H9 (cell line): ENCODE measurements around the gene COIL. TPM values are rescaled to one million over a fixed set of nuclear protein-coding genes. Genes with fewer than 3 reads are reported as not detected.
"Not testable (repeated sequence)": the region's sequence is repeated elsewhere in the genome, so short reads cannot be mapped to it uniquely, and the experiment has no call there.

Experiments used
- DNase-seq: peaks from one replicate; pipeline ENCODE4 v3.0.0-alpha.2; 2017
- H2AFZ ChIP-seq: one replicate; pipeline ENCODE4 v1.6.1; 2013; ENCODE audit warnings: mild to moderate bottlenecking, low read length, control low read depth, moderate library complexity
- H2AK5ac ChIP-seq: 2 replicates; pipeline ENCODE4 v1.6.1; 2013; ENCODE audit warnings: low read length, control low read depth, mixed read lengths; ENCODE audit not compliant: insufficient read length
- H2BK120ac ChIP-seq: one replicate; pipeline ENCODE4 v1.6.1; 2013; ENCODE audit warnings: low read depth, mild to moderate bottlenecking, low read length, control low read depth, inconsistent platforms; ENCODE audit not compliant: poor library complexity, severe bottlenecking
- H2BK12ac ChIP-seq: 2 replicates; pipeline ENCODE4 v1.6.1; 2013; ENCODE audit warnings: low read length, control low read depth, mixed read lengths, low read depth; ENCODE audit not compliant: insufficient read length
- H2BK15ac ChIP-seq: 2 replicates; pipeline ENCODE4 v1.6.1; 2013; ENCODE audit warnings: low read depth, low read length, control low read depth
- H2BK20ac ChIP-seq: one replicate; pipeline ENCODE4 v1.6.1; 2013; ENCODE audit warnings: low read depth, mild to moderate bottlenecking, low read length, control low read depth, inconsistent platforms; ENCODE audit not compliant: poor library complexity, severe bottlenecking
- H2BK5ac ChIP-seq: 2 replicates; pipeline ENCODE4 v1.6.1; 2013; ENCODE audit warnings: low read length, control low read depth, mixed read lengths; ENCODE audit not compliant: insufficient read length
- H3K14ac ChIP-seq: 2 replicates; pipeline ENCODE4 v1.6.1; 2013; ENCODE audit warnings: low read length, control low read depth; ENCODE audit not compliant: insufficient read depth
- H3K18ac ChIP-seq: 2 replicates; pipeline ENCODE4 v1.6.1; 2013; ENCODE audit warnings: low read depth, mild to moderate bottlenecking, mixed read lengths, low read length, control low read depth; ENCODE audit not compliant: insufficient read length
- H3K23ac ChIP-seq: 2 replicates; pipeline ENCODE4 v1.6.1; 2013; ENCODE audit warnings: low read length, control low read depth, mixed read lengths, low read depth; ENCODE audit not compliant: insufficient read length
- H3K23me2 ChIP-seq: 2 replicates; pipeline ENCODE4 v1.6.1; 2013; ENCODE audit warnings: low read depth, mild to moderate bottlenecking, mixed read lengths, low read length, control low read depth; ENCODE audit not compliant: insufficient read length, poor library complexity, severe bottlenecking
- H3K27ac ChIP-seq: 2 replicates; pipeline ENCODE4 v1.5.1; 2013; ENCODE audit warnings: low read length, control low read depth, mixed read lengths, low read depth; ENCODE audit not compliant: insufficient read length
- H3K27me3 ChIP-seq: 2 replicates; pipeline ENCODE4 v1.6.1; 2013; ENCODE audit warnings: low read length, control low read depth, inconsistent platforms; ENCODE audit not compliant: insufficient read depth
- H3K4ac ChIP-seq: 2 replicates; pipeline ENCODE4 v1.6.1; 2013; ENCODE audit warnings: low read depth, mild to moderate bottlenecking, control low read depth, inconsistent platforms, low read length, moderate library complexity
- H3K4me1 ChIP-seq: 2 replicates; pipeline ENCODE4 v1.6.1; 2013; ENCODE audit warnings: low read length, control low read depth, inconsistent platforms; ENCODE audit not compliant: insufficient read depth
- H3K4me2 ChIP-seq: 2 replicates; pipeline ENCODE4 v1.6.1; 2013; ENCODE audit warnings: low read length, control low read depth, mixed read lengths; ENCODE audit not compliant: insufficient read length, insufficient read depth
- H3K56ac ChIP-seq: 2 replicates; pipeline ENCODE4 v1.6.1; 2013; ENCODE audit warnings: low read depth, mild to moderate bottlenecking, mixed read lengths, low read length, control low read depth; ENCODE audit not compliant: insufficient read length
- H3K79me1 ChIP-seq: 2 replicates; pipeline ENCODE4 v1.6.1; 2013; ENCODE audit warnings: low read depth, mild to moderate bottlenecking, moderate library complexity, low read length, control low read depth, inconsistent platforms; ENCODE audit not compliant: insufficient read depth, poor library complexity, severe bottlenecking
- H3K79me2 ChIP-seq: 2 replicates; pipeline ENCODE4 v1.6.1; 2013; ENCODE audit warnings: low read length, control low read depth, inconsistent platforms; ENCODE audit not compliant: insufficient read depth
- H3K9ac ChIP-seq: 2 replicates; pipeline ENCODE4 v1.6.1; 2013; ENCODE audit warnings: low read length, control low read depth, mixed read lengths; ENCODE audit not compliant: insufficient read length; ENCODE audit errors: extremely low read depth
- H3K9me3 ChIP-seq: one replicate; pipeline ENCODE4 v1.6.1; 2013; ENCODE audit warnings: low read depth, low read length, inconsistent platforms; ENCODE audit not compliant: control insufficient read depth
- H3T11ph ChIP-seq: one replicate; pipeline ENCODE4 v1.6.1; 2013; ENCODE audit warnings: mild to moderate bottlenecking, low read length, control low read depth, inconsistent platforms
- H4K20me1 ChIP-seq: one replicate; pipeline ENCODE4 v1.6.1; 2013; ENCODE audit not compliant: control insufficient read depth, insufficient read length, insufficient read depth
- H4K5ac ChIP-seq: 2 replicates; pipeline ENCODE4 v1.6.1; 2013; ENCODE audit warnings: low read depth, mild to moderate bottlenecking, mixed read lengths, low read length, control low read depth; ENCODE audit not compliant: insufficient read length
- H4K8ac ChIP-seq: replicated peaks from 2 replicates; pipeline ENCODE4 v1.6.1; 2013; ENCODE audit warnings: low read length, control low read depth, mixed read lengths, low read depth; ENCODE audit not compliant: insufficient read length
- H4K91ac ChIP-seq: 2 replicates; pipeline ENCODE4 v1.6.1; 2013; ENCODE audit warnings: low read depth, mild to moderate bottlenecking, moderate library complexity, mixed read lengths, low read length, control low read depth; ENCODE audit not compliant: insufficient read length
- H3K27ac Mint-ChIP-seq, 3 experiments: 2 replicates in 2 of 3; 3 replicates in 1 of 3; pipeline ENCODE4 v1.8.0; 2020 to 2021; ENCODE audit warnings: mixed read lengths in 3 of 3, mild to moderate bottlenecking in 1 of 3, moderate library complexity in 1 of 3
- H3K27me3 Mint-ChIP-seq: 2 replicates; pipeline ENCODE4 v1.8.0; 2021; ENCODE audit warnings: low read depth, mild to moderate bottlenecking, moderate library complexity, mixed read lengths
- H3K36me3 Mint-ChIP-seq, 3 experiments: 2 replicates in 2 of 3; 3 replicates in 1 of 3; pipeline ENCODE4 v1.8.0; 2020 to 2021; ENCODE audit warnings: low read depth in 3 of 3, mixed read lengths in 3 of 3; ENCODE audit not compliant: insufficient read depth in 1 of 3
- H3K4me1 Mint-ChIP-seq, 2 experiments: 2 replicates each; pipeline ENCODE4 v1.8.0; 2020; ENCODE audit warnings: mixed read lengths in 2 of 2
- H3K4me3 Mint-ChIP-seq, 2 experiments: 2 replicates in 1 of 2; 3 replicates in 1 of 2; pipeline ENCODE4 v1.8.0; 2020 to 2021; ENCODE audit warnings: mild to moderate bottlenecking in 2 of 2, mixed read lengths in 2 of 2, moderate library complexity in 1 of 2
- H3K9me3 Mint-ChIP-seq, 2 experiments: 2 replicates in 1 of 2; 3 replicates in 1 of 2; pipeline ENCODE4 v1.8.0; 2020; ENCODE audit warnings: mild to moderate bottlenecking in 2 of 2, mixed read lengths in 2 of 2, moderate library complexity in 1 of 2
- WGBS: extraction: QIAGEN DNeasy Blood & Tissue Kit; methylation state at CpG from one replicate; pipeline ENCODE4 v1.1.7; 2013; ENCODE audit warnings: missing lambda C conversion rate, low lambda C conversion rate, mixed read lengths; ENCODE audit not compliant: insufficient read length; ENCODE audit errors: extremely low coverage; 5-methylcytosine and 5-hydroxymethylcytosine counted together
- total RNA-seq: library from RNA; stranded (reverse); gene quantifications from 2 replicates; pipeline ENCODE4 v1.2.1, GENCODE V29; 2021

The COIL gene
- total RNA-seq, 1 experiment from 2014 or later = 21.5 TPM

DNA sequence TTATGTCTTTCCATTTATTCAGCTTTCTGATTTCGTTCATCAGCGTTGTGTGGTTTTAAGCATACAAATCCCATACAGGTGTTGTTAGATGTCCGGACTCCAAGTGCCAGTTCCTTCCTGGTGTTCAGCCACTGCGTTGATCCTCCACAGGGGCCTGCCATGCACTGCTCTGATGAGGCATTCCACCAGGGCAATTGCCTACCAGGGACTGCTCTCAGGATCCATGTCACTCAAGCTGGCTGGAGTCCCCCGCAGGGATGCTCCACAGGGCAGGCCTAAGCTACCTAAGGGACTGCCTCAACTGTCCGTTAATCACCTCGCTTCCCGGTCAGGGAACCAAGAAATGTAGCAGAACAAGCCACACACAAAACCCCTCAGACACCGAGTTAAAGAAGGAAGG is 4.4 kb upstream of the COIL start:
- not testable (repeated sequence) for H3K79me2 ChIP-seq, H3K36me3 Mint-ChIP-seq, H3K9ac ChIP-seq, H3K27ac ChIP-seq, H3K9me3 ChIP-seq, H3K23me2 ChIP-seq, H2BK5ac ChIP-seq, H3K4ac ChIP-seq, H3K27me3 ChIP-seq, H3K4me1 Mint-ChIP-seq, H4K8ac ChIP-seq, H3K18ac ChIP-seq, H3K4me3 Mint-ChIP-seq, H2BK12ac ChIP-seq, H3K9me3 Mint-ChIP-seq, H4K20me1 ChIP-seq, H2BK20ac ChIP-seq, H2BK15ac ChIP-seq, H3K4me2 ChIP-seq, H3K27me3 Mint-ChIP-seq, H3K27ac Mint-ChIP-seq, H3K79me1 ChIP-seq, H2AK5ac ChIP-seq, H3K23ac ChIP-seq, H4K91ac ChIP-seq, H3T11ph ChIP-seq, H3K4me1 ChIP-seq, H3K56ac ChIP-seq, H2BK120ac ChIP-seq, H2AFZ ChIP-seq, DNase-seq, H3K14ac ChIP-seq, H4K5ac ChIP-seq
- WGBS = no CpG with 5 or more reads among the region's 9 CpGs
